Activated CD4-positive, CD25-positive, alpha-beta regulatory T cell treated with anti-CD3 and anti-CD28 coated beads, Interleukin-2, amount 50 U/mL, for 24 hours (primary cell): ENCODE results near the gene NASP.

ENCODE experiments used
- ATAC-seq, 2 donors: fragments of 150-1000 bp; cut with Tn5 transposase; one replicate each; pipeline ENCODE4 v1.10.0; 2021; ENCODE audit warnings: mild to moderate bottlenecking in 1 of 2, moderate library complexity in 1 of 2

NASP gene

GRCh38 chr1:45583666-45584350, at the start of gene NASP:
TSS of gene NASP (plus strand) at chr1:45584041. CDS start at chr1:45584147, 106 bp downstream.
- ATAC-seq = peak; percentile 61 to 70

- peak; percentile 86 to 94 for ATAC-seq
These were observed 47.7 kb upstream of the NASP start for GRCh38 chr1:45535988-45536766.

- ATAC-seq = no peak
These were observed 47.0 kb upstream of the NASP start for GRCh38 chr1:45536886-45537285.

- ATAC-seq = no peak
These were observed 42.6 kb upstream of the NASP start for GRCh38 chr1:45541193-45541592.

- no peak for ATAC-seq
These were observed 41.2 kb upstream of the NASP start for GRCh38 chr1:45542591-45542990.

- peak; percentile 87 to 89 for ATAC-seq
These were observed 40.0 kb upstream of the NASP start for GRCh38 chr1:45543581-45544417.

GRCh38 chr1:45544530-45544929, 39.3 kb upstream of the NASP start:
- ATAC-seq = no peak

- peak; percentile 42 to 44 for ATAC-seq
These were observed 38.8 kb upstream of the NASP start for GRCh38 chr1:45545019-45545493.

GRCh38 chr1:45545553-45546310, 38.1 kb upstream of the NASP start:
- ATAC-seq = no peak

GRCh38 chr1:45550401-45551351, 33.2 kb upstream of the NASP start, which contains the start of gene AKR1A1:
TSS of gene AKR1A1 (plus strand) at chr1:45550826. CDS start at chr1:45561795, 10,969 bp downstream.
- ATAC-seq = peak; percentile 94

GRCh38 chr1:45551684-45552083, 32.2 kb upstream of the NASP start:
- ATAC-seq = no peak

- no peak for ATAC-seq
These were observed 31.5 kb upstream of the NASP start for GRCh38 chr1:45552331-45552730.

- ATAC-seq = no peak
These were observed 29.6 kb upstream of the NASP start for GRCh38 chr1:45554198-45554597.

GRCh38 chr1:45557422-45557944, 26.4 kb upstream of the NASP start:
- no peak for ATAC-seq

GRCh38 chr1:45563843-45564242, 20.0 kb upstream of the NASP start:
- no peak for ATAC-seq

GRCh38 chr1:45566722-45567121, 17.1 kb upstream of the NASP start:
- ATAC-seq = no peak

- ATAC-seq = no peak
These were observed 15.9 kb upstream of the NASP start for GRCh38 chr1:45567911-45568310.

- no peak for ATAC-seq
These were observed 15.4 kb upstream of the NASP start for GRCh38 chr1:45568421-45568820.

- ATAC-seq = no peak
These were observed 14.3 kb upstream of the NASP start for GRCh38 chr1:45569571-45569961.

GRCh38 chr1:45569962-45570581, 13.8 kb upstream of the NASP start:
- peak; percentile 86 for ATAC-seq
